ENCODE data around the gene RDM1.

The RDM1 gene

GRCh38 chr17:35923609-35924114 lies 6.9 kb downstream of the RDM1 start:
- H4K20me1 ChIP-seq (ENCODE audit: insufficient read depth, low read length), result no peaks in the 10 kb centered on the region
- H3K36me3 ChIP-seq (ENCODE audit: insufficient read depth, low read length), result no peaks in the 10 kb centered on the region
- H3K9me3 ChIP-seq (ENCODE audit: insufficient read depth, low read length, severe bottlenecking), result no peaks in the 10 kb centered on the region
- peaks cover 2% of the 10 kb centered on the region for H3K27me3 ChIP-seq (ENCODE audit: insufficient read depth, low read length, poor library complexity)
- no peak for ATAC-seq (ENCODE audit: insufficient read depth, low read depth)
- DNase-seq, result no peak
- no peaks in the 10 kb centered on the region for H3K4me1 ChIP-seq (ENCODE audit: insufficient read depth, low read length)
- H3K9ac ChIP-seq (ENCODE audit: low read depth, low read length), result no peak overlapping the region
- TF ChIP-seq EZH2 (IDR thresholded peaks at IDR 0.05; ENCODE audit: borderline replicate concordance, low read depth, low read length, severe bottlenecking) (no peak), CTCF (IDR thresholded peaks at IDR 0.05; ENCODE audit: borderline replicate concordance, extremely low read depth, low read length, poor library complexity, severe bottlenecking) (no peak)
- H3K79me2 ChIP-seq (ENCODE audit: insufficient read depth, low read length), result no peaks in the 10 kb centered on the region
- no peak overlapping the region for H3K4me3 ChIP-seq (ENCODE audit: low read depth in 1 of 2, low read length in 2 of 2)
- H2AFZ ChIP-seq (ENCODE audit: low read depth, low read length), result no peak overlapping the region
- no peak overlapping the region for H3K27ac ChIP-seq (ENCODE audit: low read length)
- no peak overlapping the region for H3K4me2 ChIP-seq (ENCODE audit: insufficient read depth, low read length)

GRCh38 chr17:35920229-35920628 lies 10.3 kb downstream of the RDM1 start:
- H3K36me3 ChIP-seq (ENCODE audit: insufficient read depth, low read length), result no peaks in the 10 kb centered on the region
- H3K27me3 ChIP-seq (ENCODE audit: insufficient read depth, low read length, poor library complexity), result peaks cover 2% of the 10 kb centered on the region
- no peaks in the 10 kb centered on the region for H3K9me3 ChIP-seq (ENCODE audit: insufficient read depth, low read length, severe bottlenecking)
- H3K4me3 ChIP-seq (ENCODE audit: low read depth in 1 of 2, low read length in 2 of 2), result no peak overlapping the region
- H2AFZ ChIP-seq (ENCODE audit: low read depth, low read length), result no peak overlapping the region
- no peaks in the 10 kb centered on the region for H3K79me2 ChIP-seq (ENCODE audit: insufficient read depth, low read length)
- no peaks in the 10 kb centered on the region for H3K4me1 ChIP-seq (ENCODE audit: insufficient read depth, low read length)
- no peak overlapping the region for H3K27ac ChIP-seq (ENCODE audit: low read length)
- H3K9ac ChIP-seq (ENCODE audit: low read depth, low read length), result no peak overlapping the region
- no peaks in the 10 kb centered on the region for H4K20me1 ChIP-seq (ENCODE audit: insufficient read depth, low read length)
- H3K4me2 ChIP-seq (ENCODE audit: insufficient read depth, low read length), result no peak overlapping the region
- no peak for DNase-seq
- ATAC-seq (ENCODE audit: insufficient read depth, low read depth), result no peak
- TF ChIP-seq EZH2 (IDR thresholded peaks at IDR 0.05; ENCODE audit: borderline replicate concordance, low read depth, low read length, severe bottlenecking), result no peak
- TF ChIP-seq CTCF (IDR thresholded peaks at IDR 0.05; ENCODE audit: borderline replicate concordance, extremely low read depth, low read length, poor library complexity, severe bottlenecking), result no peak

- no peak overlapping the region for H3K9ac ChIP-seq (ENCODE audit: low read depth, low read length)
- no peak overlapping the region for H3K27ac ChIP-seq (ENCODE audit: low read length)
- no peak for DNase-seq
- no peak overlapping the region for H3K4me3 ChIP-seq (ENCODE audit: low read depth in 1 of 2, low read length in 2 of 2)
- no peak for ATAC-seq (ENCODE audit: insufficient read depth, low read depth)
- H3K27me3 ChIP-seq (ENCODE audit: insufficient read depth, low read length, poor library complexity), result peaks cover 2% of the 10 kb centered on the region
- H3K4me2 ChIP-seq (ENCODE audit: insufficient read depth, low read length), result no peak overlapping the region
- TF ChIP-seq CTCF (IDR thresholded peaks at IDR 0.05; ENCODE audit: borderline replicate concordance, extremely low read depth, low read length, poor library complexity, severe bottlenecking) (no peak), EZH2 (IDR thresholded peaks at IDR 0.05; ENCODE audit: borderline replicate concordance, low read depth, low read length, severe bottlenecking) (no peak)
- no peaks in the 10 kb centered on the region for H3K4me1 ChIP-seq (ENCODE audit: insufficient read depth, low read length)
- no peaks in the 10 kb centered on the region for H3K79me2 ChIP-seq (ENCODE audit: insufficient read depth, low read length)
- no peaks in the 10 kb centered on the region for H3K36me3 ChIP-seq (ENCODE audit: insufficient read depth, low read length)
- H2AFZ ChIP-seq (ENCODE audit: low read depth, low read length), result no peak overlapping the region
- no peaks in the 10 kb centered on the region for H4K20me1 ChIP-seq (ENCODE audit: insufficient read depth, low read length)
- no peaks in the 10 kb centered on the region for H3K9me3 ChIP-seq (ENCODE audit: insufficient read depth, low read length, severe bottlenecking)
Observed at GRCh38 chr17:35918665-35919064, 11.9 kb downstream of the RDM1 start.

Measured in DND-41 (cell line).